ENCODE data around the gene KRT31. TPM values are rescaled to one million over a fixed set of nuclear protein-coding genes. Genes with fewer than 3 reads are reported as not detected.

Gene KRT31
- total RNA-seq, 1 experiment from 2014 or later, result not detected

- H3K4me1 ChIP-seq (ENCODE audit: control insufficient read depth in 1 of 2, insufficient read depth in 2 of 2, low read length in 2 of 2), result peaks cover 36 to 47% of the 10 kb centered on the region in 2 experiments
- no peak overlapping the region for H2AFZ ChIP-seq (ENCODE audit: low read depth, low read length, poor library complexity, severe bottlenecking)
- no peak for ATAC-seq
- no peaks in the 10 kb centered on the region for H3K9me2 ChIP-seq (ENCODE audit: insufficient read depth)
- no peaks in the 10 kb centered on the region for H3K79me2 ChIP-seq (ENCODE audit: insufficient read depth, low read length)
- H3K36me3 ChIP-seq (ENCODE audit: control insufficient read depth in 1 of 2, insufficient read depth in 2 of 2, low read length in 2 of 2), result peaks cover 0 to 4% of the 10 kb centered on the region in 2 experiments; a peak in 1 of 4 replicates
- no peak overlapping the region for H3K9ac ChIP-seq (ENCODE audit: low read length)
- BruUV-seq (replicated peaks), result no TSS peak
- H4K20me1 ChIP-seq (ENCODE audit: insufficient read depth), result no peaks in the 10 kb centered on the region
- ChIA-PET POLR2A (no interaction called here), RAD21 (ENCODE audit: low non-redundant PET in 1 of 2, low total read pairs in 2 of 2, uncharacterized antibody in 2 of 2, unreplicated experiment in 2 of 2) (interaction anchor here in 1 of 2 experiments (2.5 kb wide), 1 partner anchor 141 kb away, joined by 12 read pairs; no protein-coding TSS in a partner anchor), CTCF (interaction anchor here (2.1 kb wide), 1 partner anchor 10 kb away, joined by 7 read pairs; no protein-coding TSS in a partner anchor)
- H3K9me3 ChIP-seq (ENCODE audit: control insufficient read depth in 1 of 2, insufficient read depth in 1 of 2, low read depth in 1 of 2, low read length in 2 of 2), result peaks cover 0 to 3% of the 10 kb centered on the region in 2 experiments; a peak in 1 of 4 replicates
- DNase-seq (ENCODE audit: low read depth, low spot score), result no peak
- no peak overlapping the region for H3K4me2 ChIP-seq (ENCODE audit: low read length)
- intact Hi-C loops (cut with micrococcal nuclease), result loop anchor here (10.0 kb wide), 2 partner anchors 238 to 602 kb away; no protein-coding TSS in a partner anchor
- TF ChIP-seq MAX (IDR thresholded peaks at IDR 0.05), result no peak
- TF ChIP-seq CEBPB (IDR thresholded peaks at IDR 0.05; ENCODE audit: low read depth), result no peak
- TF ChIP-seq EZH2phosphoT487 (IDR thresholded peaks at IDR 0.05; ENCODE audit: borderline replicate concordance), result no peak
- TF ChIP-seq ZNF274 (IDR thresholded peaks at IDR 0.05; ENCODE audit: low read depth, low read length), result no peak
- no peak for TF ChIP-seq POLR2AphosphoS5 (IDR thresholded peaks at IDR 0.05; ENCODE audit: low read depth, low read length)
- TF ChIP-seq SRF (IDR thresholded peaks at IDR 0.05; ENCODE audit: low read depth), result no peak
- TF ChIP-seq RAD21 (IDR thresholded peaks at IDR 0.05; ENCODE audit: low read depth), result no peak
- no peak for TF ChIP-seq EGR1 (IDR thresholded peaks at IDR 0.05; ENCODE audit: low read depth)
- no peak for TF ChIP-seq ZFX (IDR thresholded peaks at IDR 0.05)
- TF ChIP-seq ELF1 (IDR thresholded peaks at IDR 0.05; ENCODE audit: borderline replicate concordance, low read depth), result no peak
- TF ChIP-seq EZH2 (IDR thresholded peaks at IDR 0.05), result no peak
- TF ChIP-seq FOSL1 (IDR thresholded peaks at IDR 0.05; ENCODE audit: low read depth), result no peak
- no peak for TF ChIP-seq ZBTB33 (IDR thresholded peaks at IDR 0.05; ENCODE audit: extremely low read depth, insufficient replicate concordance, low read length)
- no peak for TF ChIP-seq JUND (IDR thresholded peaks at IDR 0.05)
- TF ChIP-seq YY1 (IDR thresholded peaks at IDR 0.05; ENCODE audit: extremely low read depth, insufficient replicate concordance, low read depth, low read length), result no peak
- no peak for TF ChIP-seq SIN3A (IDR thresholded peaks at IDR 0.05; ENCODE audit: low read depth)
- no peak overlapping the region for H3K4me3 ChIP-seq (replicated peaks in 1 of 2; ENCODE audit: low read depth in 1 of 2, low read length in 2 of 2)
- no peaks in the 10 kb centered on the region for H3K27me3 ChIP-seq (ENCODE audit: insufficient read depth, low read length)
- H3K27ac ChIP-seq (ENCODE audit: low read depth, low read length), result no peak overlapping the region
Measured at GRCh38 chr17:41407226-41407625, 9.8 kb upstream of the KRT31 start.

Measured in HCT116 (cell line).